Neutrophil (primary cell): ENCODE measurements around the gene SCN9A.
"Not testable (repeated sequence)": the region's sequence is repeated elsewhere in the genome, so short reads cannot be mapped to it uniquely, and the experiment has no call there.

ENCODE experiments used
- H3K27ac ChIP-seq: fragments of 200-600 bp; sonication (generic); 2 replicates; pipeline ENCODE4 v1.5.1; 2016; ENCODE audit warnings: mild to moderate bottlenecking, moderate library complexity
- H3K27me3 ChIP-seq: fragments of 200-600 bp; sonication (generic); 2 replicates; pipeline ENCODE4 v1.6.0; 2016; ENCODE audit warnings: mild to moderate bottlenecking
- H3K36me3 ChIP-seq: fragments of 200-600 bp; sonication (generic); 2 replicates; pipeline ENCODE4 v1.5.1; 2017
- H3K4me1 ChIP-seq, 2 experiments: fragments of 200-600 bp in 1 of 2; sonication (generic) in 1 of 2; 1 replicate in 1 of 2; 2 replicates in 1 of 2; pipeline versions ENCODE4 v1.5.1 to v1.6.1; 2013 to 2016; ENCODE audit warnings: low read depth in 1 of 2, low read length in 1 of 2, mild to moderate bottlenecking in 1 of 2, moderate library complexity in 1 of 2; ENCODE audit not compliant: control insufficient read depth in 1 of 2, insufficient read depth in 1 of 2
- H3K4me3 ChIP-seq, 2 experiments: fragments of 200-600 bp in 1 of 2; sonication (generic) in 1 of 2; 1 replicate in 1 of 2; 2 replicates in 1 of 2; pipeline ENCODE4 v1.5.1; 2013 to 2016; ENCODE audit warnings: low read depth in 1 of 2, low read length in 1 of 2, mild to moderate bottlenecking in 1 of 2, moderate library complexity in 1 of 2
- H3K9me3 ChIP-seq: fragments of 200-600 bp; sonication (generic); 2 replicates; pipeline ENCODE4 v1.5.1; 2016
- TF ChIP-seq, protein P1 (sequence below): fragments of 200-600 bp; sonication (generic); IDR thresholded peaks from 2 replicates; pipeline ENCODE4 v1.5.1; 2016; ENCODE audit warnings: antibody characterized with exemption

Gene SCN9A

DNA sequence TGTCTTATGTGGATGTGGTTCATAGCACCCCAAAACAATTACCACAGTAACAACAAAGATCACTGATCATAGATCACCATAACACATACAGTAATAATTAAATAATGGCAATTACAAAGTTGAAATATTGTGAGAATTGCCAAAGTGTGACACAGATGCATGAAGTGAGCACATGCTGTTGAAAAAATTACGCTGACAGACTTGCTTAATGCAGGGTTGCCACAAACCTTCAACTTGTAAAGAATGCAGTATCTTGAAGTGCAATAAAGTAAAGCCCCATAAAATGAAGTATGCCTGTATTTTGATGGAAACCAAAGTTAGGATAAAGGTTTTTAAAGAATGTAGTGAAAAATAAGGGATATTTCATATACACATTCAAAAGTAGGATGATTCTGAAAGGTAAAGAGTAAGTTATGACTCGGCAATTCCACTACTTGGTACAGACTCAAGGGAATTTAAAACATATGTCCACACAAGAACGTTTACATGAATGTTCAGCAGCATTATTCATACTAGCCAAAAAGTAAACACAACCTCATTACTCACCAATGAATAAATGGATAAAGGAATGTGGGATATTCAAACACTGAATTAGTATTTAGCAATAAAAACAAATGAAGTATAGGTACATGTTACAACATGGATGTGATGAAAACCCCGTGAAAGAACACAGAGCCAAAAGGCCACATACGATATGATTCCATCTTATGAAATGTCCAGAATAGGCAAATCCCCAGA is 61.6 kb downstream of the SCN9A start:
- Histone ChIP-seq H3K36me3 (no peaks in the 10 kb centered on the region), H3K27ac (no peak overlapping the region), H3K9me3 (no peaks in the 10 kb centered on the region), H3K27me3 (no peaks in the 10 kb centered on the region), H3K4me3 (no peak overlapping the region), H3K4me1 (peaks cover 0 to 4% of the 10 kb centered on the region in 2 experiments)
- TF ChIP-seq, protein P1, sequence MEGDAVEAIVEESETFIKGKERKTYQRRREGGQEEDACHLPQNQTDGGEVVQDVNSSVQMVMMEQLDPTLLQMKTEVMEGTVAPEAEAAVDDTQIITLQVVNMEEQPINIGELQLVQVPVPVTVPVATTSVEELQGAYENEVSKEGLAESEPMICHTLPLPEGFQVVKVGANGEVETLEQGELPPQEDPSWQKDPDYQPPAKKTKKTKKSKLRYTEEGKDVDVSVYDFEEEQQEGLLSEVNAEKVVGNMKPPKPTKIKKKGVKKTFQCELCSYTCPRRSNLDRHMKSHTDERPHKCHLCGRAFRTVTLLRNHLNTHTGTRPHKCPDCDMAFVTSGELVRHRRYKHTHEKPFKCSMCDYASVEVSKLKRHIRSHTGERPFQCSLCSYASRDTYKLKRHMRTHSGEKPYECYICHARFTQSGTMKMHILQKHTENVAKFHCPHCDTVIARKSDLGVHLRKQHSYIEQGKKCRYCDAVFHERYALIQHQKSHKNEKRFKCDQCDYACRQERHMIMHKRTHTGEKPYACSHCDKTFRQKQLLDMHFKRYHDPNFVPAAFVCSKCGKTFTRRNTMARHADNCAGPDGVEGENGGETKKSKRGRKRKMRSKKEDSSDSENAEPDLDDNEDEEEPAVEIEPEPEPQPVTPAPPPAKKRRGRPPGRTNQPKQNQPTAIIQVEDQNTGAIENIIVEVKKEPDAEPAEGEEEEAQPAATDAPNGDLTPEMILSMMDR = no peak

DNA sequence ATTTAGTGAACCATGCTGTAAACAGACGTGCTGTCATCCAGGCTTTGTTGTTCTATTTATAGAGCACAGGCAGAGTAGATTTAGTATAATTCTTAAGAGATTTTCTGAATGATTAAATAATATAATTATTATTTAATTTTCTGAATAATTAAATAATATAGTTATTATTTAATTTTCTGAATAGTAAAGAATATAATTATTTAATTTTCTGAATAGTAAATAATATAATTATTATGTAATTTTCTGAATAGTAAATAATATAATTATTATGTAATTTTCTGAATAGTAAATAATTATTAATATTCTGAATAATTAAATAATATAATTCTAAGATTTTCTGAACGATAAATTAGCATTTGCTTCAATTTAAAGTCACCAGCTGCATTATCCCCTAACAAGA is 62.9 kb downstream of the SCN9A start:
- not testable (repeated sequence) for H3K4me3 ChIP-seq, H3K9me3 ChIP-seq, H3K27me3 ChIP-seq, H3K27ac ChIP-seq, H3K4me1 ChIP-seq, H3K36me3 ChIP-seq

- TF ChIP-seq, protein P1 = no peak
- Histone ChIP-seq H3K4me1 (no peaks in the 10 kb centered on the region), H3K36me3 (no peaks in the 10 kb centered on the region), H3K9me3 (no peaks in the 10 kb centered on the region), H3K27me3 (no peaks in the 10 kb centered on the region), H3K4me3 (no peak overlapping the region), H3K27ac (no peak overlapping the region)
These were observed 68.4 kb downstream of the SCN9A start for GRCh38 chr2:166307326-166307725.

DNA sequence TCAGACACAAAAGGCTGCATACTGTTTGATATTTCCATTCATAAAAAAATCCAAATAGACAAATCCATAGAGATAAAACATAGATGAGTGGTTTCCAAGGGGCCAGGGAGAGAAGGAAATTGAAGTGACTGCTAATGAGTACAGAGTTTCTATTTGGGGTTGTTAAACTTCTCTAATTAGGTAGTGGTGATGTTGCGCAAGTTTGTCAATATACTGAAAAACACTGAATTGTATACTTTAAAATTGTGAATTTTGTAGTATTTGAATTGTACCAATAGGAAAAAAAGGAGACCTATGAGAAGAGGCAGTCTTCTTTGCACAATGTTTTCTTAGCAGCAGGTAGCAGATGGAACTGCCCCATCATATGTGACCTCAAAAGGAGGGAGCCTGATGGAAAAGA is 71.1 kb downstream of the SCN9A start:
- H3K9me3 ChIP-seq = no peaks in the 10 kb centered on the region
- H3K4me1 ChIP-seq = no peaks in the 10 kb centered on the region

DNA sequence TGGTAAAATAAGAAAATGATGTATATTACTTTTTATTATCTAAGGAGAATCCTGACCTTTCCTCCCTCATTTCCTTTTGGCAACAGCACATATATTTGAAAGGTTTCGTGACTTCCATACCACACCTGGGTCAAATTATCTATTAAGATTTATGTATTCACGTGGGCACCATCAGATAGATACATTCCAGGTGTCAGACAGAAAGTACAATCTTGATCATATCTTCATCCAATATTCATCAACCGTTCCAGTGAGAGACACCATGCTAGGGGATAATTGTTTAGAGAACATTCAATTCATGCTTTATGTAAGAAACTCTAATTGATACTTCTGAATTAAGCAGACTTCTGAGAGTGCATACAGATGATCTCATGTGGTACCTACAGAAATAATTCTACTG is 73.7 kb downstream of the SCN9A start:
- no peaks in the 10 kb centered on the region for H3K9me3 ChIP-seq
- no peaks in the 10 kb centered on the region for H3K4me1 ChIP-seq
- no peak overlapping the region for H3K27ac ChIP-seq
- TF ChIP-seq, protein P1 = no peak
- H3K27me3 ChIP-seq = no peaks in the 10 kb centered on the region
- no peak overlapping the region for H3K4me3 ChIP-seq
- H3K36me3 ChIP-seq = no peaks in the 10 kb centered on the region

More for the DNA sequence above, 71.1 kb downstream of the SCN9A start:
- H3K36me3 ChIP-seq = no peaks in the 10 kb centered on the region
- no peak overlapping the region for H3K27ac ChIP-seq
- TF ChIP-seq, protein P1 = no peak
- H3K27me3 ChIP-seq = no peaks in the 10 kb centered on the region
- H3K4me3 ChIP-seq = no peak overlapping the region

GRCh38 chr2:166297951-166298350 is 77.8 kb downstream of the SCN9A start:
- Histone ChIP-seq H3K27me3 (no peaks in the 10 kb centered on the region), H3K4me1 (no peaks in the 10 kb centered on the region), H3K36me3 (no peaks in the 10 kb centered on the region), H3K9me3 (no peaks in the 10 kb centered on the region), H3K27ac (no peak overlapping the region), H3K4me3 (no peak overlapping the region)
- TF ChIP-seq, protein P1 = no peak
